Measurements from ENCODE around the gene LAMTOR4.

LAMTOR4 gene

DNA sequence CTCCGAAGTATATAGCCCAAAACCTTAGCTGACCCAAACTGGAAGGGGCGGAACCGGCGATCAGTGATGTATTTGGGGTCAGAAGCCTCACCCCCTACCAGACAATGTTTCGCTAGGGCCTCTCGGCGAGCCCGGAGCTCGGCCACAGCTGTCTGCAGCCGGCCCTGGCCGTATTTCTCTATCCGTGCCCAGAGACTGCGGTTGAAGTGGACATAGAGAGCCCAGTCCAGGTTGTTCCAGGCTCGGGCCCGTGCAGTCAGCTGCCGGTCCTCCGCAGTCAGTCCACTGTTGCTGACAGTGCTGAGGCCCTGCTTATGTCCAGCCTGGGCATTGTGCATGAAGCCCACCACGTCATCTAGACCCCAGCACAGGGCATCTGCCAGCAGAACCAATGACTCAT lies 11.3 kb downstream of the LAMTOR4 start:
- 95% methylated on average over 18 of the region's 18 CpGs for WGBS
- Histone ChIP-seq H3K23ac (ENCODE audit: low read length in 2 of 2) (no peak overlapping the region), H3K14ac (ENCODE audit: low read length in 2 of 2) (no peak overlapping the region)

GRCh38 chr7:100163006-100163531 lies 14.4 kb downstream of the LAMTOR4 start:
- H3K36me3 ChIP-seq (ENCODE audit: control insufficient read depth in 1 of 2, insufficient read depth in 2 of 2, low read depth in 1 of 2, low read length in 2 of 2): no peaks in the 10 kb centered on the region
- 74% methylated on average over 6 of the region's 6 CpGs for WGBS
- no peak overlapping the region for H2BK15ac ChIP-seq (ENCODE audit: low read depth, poor library complexity, severe bottlenecking)
- H2AK5ac ChIP-seq (ENCODE audit: low read length, severe bottlenecking): no peak overlapping the region
- H2AFZ ChIP-seq (ENCODE audit: low read depth, low read length): no peak overlapping the region
- H3K23ac ChIP-seq (ENCODE audit: low read length in 2 of 2): no peak overlapping the region
- H3K4me3 ChIP-seq (ENCODE audit: insufficient read depth in 1 of 2, low read depth in 1 of 2, low read length in 2 of 2): no peak overlapping the region
- H3K79me1 ChIP-seq (replicated peaks; ENCODE audit: low read length, poor library complexity, severe bottlenecking): no peaks in the 10 kb centered on the region
- H2BK5ac ChIP-seq (ENCODE audit: low read depth, low read length, poor library complexity, severe bottlenecking): no peak overlapping the region
- H4K91ac ChIP-seq (ENCODE audit: low read length): no peak overlapping the region
- H3K14ac ChIP-seq (ENCODE audit: low read length in 2 of 2): no peak overlapping the region
- H3K9me3 ChIP-seq (ENCODE audit: control insufficient read depth, low read length): no peaks in the 10 kb centered on the region
- no peak overlapping the region for H3K4me2 ChIP-seq (ENCODE audit: low read length, poor library complexity, severe bottlenecking)
- H3K27me3 ChIP-seq (ENCODE audit: control insufficient read depth in 1 of 2, insufficient read depth in 1 of 2, low read length in 2 of 2): peaks cover 15 to 31% of the 10 kb centered on the region in 2 experiments
- H3K9ac ChIP-seq (ENCODE audit: low read length): no peak overlapping the region
- no peak overlapping the region for H2BK120ac ChIP-seq (ENCODE audit: low read depth, low read length)
- no peak for DNase-seq
- no peak overlapping the region for H3K27ac ChIP-seq (ENCODE audit: low read length, poor library complexity, severe bottlenecking)
- H3K18ac ChIP-seq (ENCODE audit: low read depth in 1 of 2, low read length in 2 of 2): no peak overlapping the region
- H4K8ac ChIP-seq (ENCODE audit: low read length): no peak overlapping the region
- H3K4me1 ChIP-seq (ENCODE audit: control insufficient read depth, insufficient read depth, low read depth, low read length): peaks cover 19% of the 10 kb centered on the region
- no peak overlapping the region for H2BK12ac ChIP-seq (ENCODE audit: low read length in 2 of 2)
- no peak overlapping the region for H3K4ac ChIP-seq (ENCODE audit: low read depth in 1 of 2, low read length in 2 of 2)

More for the DNA sequence above, 11.3 kb downstream of the LAMTOR4 start:
- H3K27ac ChIP-seq (ENCODE audit: low read length, poor library complexity, severe bottlenecking): no peak overlapping the region
- H3K9ac ChIP-seq (ENCODE audit: low read length): no peak overlapping the region
- H4K8ac ChIP-seq (ENCODE audit: low read length): no peak overlapping the region
- H3K36me3 ChIP-seq (ENCODE audit: control insufficient read depth in 1 of 2, insufficient read depth in 2 of 2, low read depth in 1 of 2, low read length in 2 of 2): peaks cover 20 to 21% of the 10 kb centered on the region in 2 experiments
- H3K4me2 ChIP-seq (ENCODE audit: low read length, poor library complexity, severe bottlenecking): no peak overlapping the region
- no peak overlapping the region for H3K4me3 ChIP-seq (ENCODE audit: insufficient read depth in 1 of 2, low read depth in 1 of 2, low read length in 2 of 2)
- H3K4ac ChIP-seq (ENCODE audit: low read depth in 1 of 2, low read length in 2 of 2): no peak overlapping the region
- H2BK12ac ChIP-seq (ENCODE audit: low read length in 2 of 2): no peak overlapping the region
- no peak overlapping the region for H2AFZ ChIP-seq (ENCODE audit: low read depth, low read length)
- no peak for DNase-seq
- H2BK120ac ChIP-seq (ENCODE audit: low read depth, low read length): no peak overlapping the region
- H3K18ac ChIP-seq (ENCODE audit: low read depth in 1 of 2, low read length in 2 of 2): no peak overlapping the region
- no peak overlapping the region for H2BK15ac ChIP-seq (ENCODE audit: low read depth, poor library complexity, severe bottlenecking)
- peaks cover 17% of the 10 kb centered on the region for H3K79me1 ChIP-seq (replicated peaks; ENCODE audit: low read length, poor library complexity, severe bottlenecking)
- H3K9me3 ChIP-seq (ENCODE audit: control insufficient read depth, low read length): no peaks in the 10 kb centered on the region
- peaks cover 0 to 5% of the 10 kb centered on the region in 2 experiments for H3K27me3 ChIP-seq (ENCODE audit: control insufficient read depth in 1 of 2, insufficient read depth in 1 of 2, low read length in 2 of 2)
- H2AK5ac ChIP-seq (ENCODE audit: low read length, severe bottlenecking): peak overlapping the region; percentile 35
- no peak overlapping the region for H2BK5ac ChIP-seq (ENCODE audit: low read depth, low read length, poor library complexity, severe bottlenecking)
- H3K4me1 ChIP-seq (ENCODE audit: control insufficient read depth, insufficient read depth, low read depth, low read length): peaks cover 29% of the 10 kb centered on the region
- H4K91ac ChIP-seq (ENCODE audit: low read length): no peak overlapping the region

DNA sequence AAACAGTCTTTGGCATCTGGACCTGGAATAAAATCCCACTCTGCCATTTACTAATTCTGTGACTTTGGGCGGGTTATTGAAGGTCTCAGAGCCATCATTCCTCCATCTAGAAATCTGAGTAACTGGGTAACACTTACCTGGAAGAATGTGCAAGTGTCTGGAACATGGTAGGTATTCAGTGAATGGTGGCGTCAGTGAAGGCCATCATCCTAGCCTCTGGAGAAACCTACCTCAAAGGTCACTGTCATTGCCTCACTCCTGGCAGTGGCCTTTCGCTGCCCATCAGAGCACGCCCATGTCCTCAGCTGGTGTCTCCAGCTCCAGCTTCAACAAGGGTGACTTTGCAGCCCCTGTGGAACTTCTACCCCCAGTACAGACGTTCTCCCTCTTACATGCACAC lies 15.2 kb downstream of the LAMTOR4 start:
- Histone ChIP-seq H3K4me2 (ENCODE audit: low read length, poor library complexity, severe bottlenecking) (no peak overlapping the region), H3K9ac (ENCODE audit: low read length) (no peak overlapping the region), H3K4ac (ENCODE audit: low read depth in 1 of 2, low read length in 2 of 2) (no peak overlapping the region), H3K18ac (ENCODE audit: low read depth in 1 of 2, low read length in 2 of 2) (no peak overlapping the region), H2BK12ac (ENCODE audit: low read length in 2 of 2) (no peak overlapping the region), H3K27me3 (ENCODE audit: control insufficient read depth in 1 of 2, insufficient read depth in 1 of 2, low read length in 2 of 2) (peaks cover 17 to 34% of the 10 kb centered on the region in 2 experiments), H3K36me3 (ENCODE audit: control insufficient read depth in 1 of 2, insufficient read depth in 2 of 2, low read depth in 1 of 2, low read length in 2 of 2) (no peaks in the 10 kb centered on the region), H3K27ac (ENCODE audit: low read length, poor library complexity, severe bottlenecking) (no peak overlapping the region), H4K8ac (ENCODE audit: low read length) (no peak overlapping the region), H2BK120ac (ENCODE audit: low read depth, low read length) (no peak overlapping the region), H2AK5ac (ENCODE audit: low read length, severe bottlenecking) (no peak overlapping the region), H2AFZ (ENCODE audit: low read depth, low read length) (no peak overlapping the region), H3K23ac (ENCODE audit: low read length in 2 of 2) (no peak overlapping the region), H3K79me1 (replicated peaks; ENCODE audit: low read length, poor library complexity, severe bottlenecking) (no peaks in the 10 kb centered on the region), H3K9me3 (ENCODE audit: control insufficient read depth, low read length) (no peaks in the 10 kb centered on the region), H3K4me1 (ENCODE audit: control insufficient read depth, insufficient read depth, low read depth, low read length) (peaks cover 24% of the 10 kb centered on the region), H3K14ac (ENCODE audit: low read length in 2 of 2) (no peak overlapping the region), H3K4me3 (ENCODE audit: insufficient read depth in 1 of 2, low read depth in 1 of 2, low read length in 2 of 2) (no peak overlapping the region), H4K91ac (ENCODE audit: low read length) (no peak overlapping the region), H2BK5ac (ENCODE audit: low read depth, low read length, poor library complexity, severe bottlenecking) (no peak overlapping the region), H2BK15ac (ENCODE audit: low read depth, poor library complexity, severe bottlenecking) (peak overlapping the region; percentile 13)
- no peak for DNase-seq
- 95% methylated on average over 4 of the region's 5 CpGs for WGBS

DNA sequence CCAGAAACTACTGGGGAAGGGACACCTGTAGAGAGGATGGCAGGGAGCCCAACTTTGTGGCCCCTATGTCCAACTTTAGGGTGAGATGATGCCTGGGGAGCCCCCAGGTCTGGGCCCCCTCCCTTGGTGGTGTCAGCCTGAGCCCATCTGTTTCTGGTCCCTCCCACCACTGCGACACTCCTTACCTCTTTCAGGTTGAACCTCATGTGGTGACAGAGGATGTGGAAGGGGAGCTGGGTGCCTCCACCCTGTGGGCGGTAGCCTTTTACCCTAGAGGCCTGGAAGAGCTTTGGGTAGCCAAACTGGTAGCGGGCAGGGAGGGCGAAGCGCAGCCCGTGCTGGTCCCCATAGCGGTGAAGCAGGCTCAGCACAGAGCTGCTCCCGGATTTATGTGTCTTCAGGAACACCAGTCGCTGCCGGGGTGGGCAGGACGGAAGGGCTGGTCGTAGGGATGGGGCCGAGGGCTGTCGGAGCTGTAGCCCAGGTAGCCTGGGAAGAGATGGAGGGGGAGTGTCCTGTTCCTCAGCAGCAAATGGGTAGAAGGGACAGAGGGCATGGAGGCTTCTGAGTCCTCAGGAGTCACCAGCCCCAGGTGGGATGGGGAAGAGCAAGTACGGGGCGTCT lies 17.7 kb downstream of the LAMTOR4 start:
- Histone ChIP-seq H3K14ac (ENCODE audit: low read length in 2 of 2) (no peak overlapping the region), H2BK12ac (ENCODE audit: low read length in 2 of 2) (no peak overlapping the region), H3K4me3 (ENCODE audit: insufficient read depth in 1 of 2, low read depth in 1 of 2, low read length in 2 of 2) (no peak overlapping the region), H2BK15ac (ENCODE audit: low read depth, poor library complexity, severe bottlenecking) (no peak overlapping the region), H3K4ac (ENCODE audit: low read depth in 1 of 2, low read length in 2 of 2) (no peak overlapping the region), H3K18ac (ENCODE audit: low read depth in 1 of 2, low read length in 2 of 2) (no peak overlapping the region), H3K36me3 (ENCODE audit: control insufficient read depth in 1 of 2, insufficient read depth in 2 of 2, low read depth in 1 of 2, low read length in 2 of 2) (no peaks in the 10 kb centered on the region), H2AFZ (ENCODE audit: low read depth, low read length) (no peak overlapping the region), H3K4me2 (ENCODE audit: low read length, poor library complexity, severe bottlenecking) (no peak overlapping the region), H3K27ac (ENCODE audit: low read length, poor library complexity, severe bottlenecking) (no peak overlapping the region), H2AK5ac (ENCODE audit: low read length, severe bottlenecking) (no peak overlapping the region), H3K9ac (ENCODE audit: low read length) (no peak overlapping the region), H2BK120ac (ENCODE audit: low read depth, low read length) (no peak overlapping the region), H3K79me1 (replicated peaks; ENCODE audit: low read length, poor library complexity, severe bottlenecking) (no peaks in the 10 kb centered on the region), H3K4me1 (ENCODE audit: control insufficient read depth, insufficient read depth, low read depth, low read length) (peaks cover 24% of the 10 kb centered on the region), H3K23ac (ENCODE audit: low read length in 2 of 2) (no peak overlapping the region), H3K9me3 (ENCODE audit: control insufficient read depth, low read length) (no peaks in the 10 kb centered on the region), H3K27me3 (ENCODE audit: control insufficient read depth in 1 of 2, insufficient read depth in 1 of 2, low read length in 2 of 2) (peaks cover 25 to 45% of the 10 kb centered on the region in 2 experiments), H2BK5ac (ENCODE audit: low read depth, low read length, poor library complexity, severe bottlenecking) (no peak overlapping the region), H4K91ac (ENCODE audit: low read length) (no peak overlapping the region), H4K8ac (ENCODE audit: low read length) (no peak overlapping the region)
- WGBS: 86% methylated on average over 16 of the region's 16 CpGs
- no peak for DNase-seq

All from mesenchymal stem cell (in vitro differentiated cells and primary cell).